ENCODE results near the gene CUEDC1.

The CUEDC1 gene

DNA sequence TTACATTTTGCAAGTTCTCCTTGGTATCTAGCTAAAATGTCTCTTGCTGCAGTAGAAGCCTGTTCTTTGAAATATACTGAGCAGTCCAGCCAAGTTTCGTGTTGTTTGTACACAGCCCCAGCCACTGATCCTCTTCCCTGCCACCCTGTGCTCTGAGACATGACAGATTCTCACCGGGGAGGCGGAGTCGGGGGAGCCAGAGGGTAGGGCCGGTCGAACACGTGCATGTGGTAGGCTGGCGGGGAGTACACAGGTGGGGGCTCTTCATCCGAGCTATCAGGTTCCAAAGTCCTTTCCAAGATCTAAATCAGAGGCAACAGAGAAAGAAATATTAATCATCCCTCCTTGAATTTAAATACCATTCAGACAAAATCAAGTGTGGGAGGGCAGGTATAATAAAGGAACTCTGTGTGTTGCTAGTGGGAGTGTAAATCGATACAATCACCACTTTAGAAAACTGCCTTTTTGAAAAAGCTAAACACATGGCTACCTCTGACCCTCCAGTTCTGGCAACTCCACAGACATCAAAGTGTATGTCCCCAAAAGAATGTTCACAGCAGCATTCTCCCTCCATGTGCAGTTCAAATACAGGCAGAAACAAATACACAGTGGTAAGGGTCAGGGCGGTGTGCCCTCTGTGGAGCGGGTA is 75.7 kb downstream of the CUEDC1 start:
- Histone ChIP-seq H3K9me3 (ENCODE audit: control insufficient read depth in 5 of 5, low read length in 5 of 5) (no peaks in the 10 kb centered on the region), H3K4me3 (ENCODE audit: low read depth in 1 of 5, low read length in 5 of 5) (no peak overlapping the region), H3K27ac (ENCODE audit: low read depth, low read length) (no peak overlapping the region), H3K4me1 (ENCODE audit: control insufficient read depth in 5 of 5, insufficient read depth in 5 of 5, low read length in 5 of 5) (peaks cover 20 to 47% (median 42%) of the 10 kb centered on the region in 5 donors), H3K36me3 (ENCODE audit: control insufficient read depth in 5 of 5, insufficient read depth in 5 of 5, low read length in 5 of 5) (peaks cover 0 to 54% (median 26%) of the 10 kb centered on the region in 5 donors), H3K27me3 (ENCODE audit: control insufficient read depth in 5 of 5, insufficient read depth in 4 of 5, low read length in 5 of 5) (no peaks in the 10 kb centered on the region), H3K9ac (ENCODE audit: low read length in 5 of 5) (no peak overlapping the region)

DNA sequence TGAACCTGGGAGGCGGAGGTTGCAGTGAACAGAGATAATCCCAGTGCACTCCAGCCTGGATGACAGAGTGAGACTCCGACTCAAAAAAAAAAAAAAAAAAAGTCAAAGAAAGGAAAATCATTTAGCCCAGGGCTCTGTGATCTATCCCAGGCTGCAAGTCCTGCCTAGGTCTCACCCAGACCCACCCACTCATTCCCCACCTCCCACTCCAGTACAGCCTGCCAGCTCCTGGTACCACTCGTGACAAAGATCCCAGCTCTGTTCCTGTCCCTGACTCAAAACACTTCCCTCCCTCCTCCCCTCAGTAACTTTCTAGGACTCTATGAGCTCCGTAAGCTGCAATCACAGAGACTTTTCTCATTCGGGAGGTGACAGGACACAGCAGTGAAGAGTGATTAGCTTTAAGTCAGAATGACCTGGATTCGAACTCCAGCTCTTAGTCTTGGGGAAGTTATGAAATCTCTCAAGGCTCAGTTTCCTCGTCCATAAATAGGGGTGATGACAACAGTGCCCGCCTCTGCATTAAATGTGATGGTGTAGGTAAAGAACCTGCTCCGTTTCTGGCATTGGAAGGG is 77.3 kb downstream of the CUEDC1 start:
- Histone ChIP-seq H3K4me3 (ENCODE audit: low read depth in 1 of 5, low read length in 5 of 5) (no peak overlapping the region), H3K27ac (ENCODE audit: low read depth, low read length) (no peak overlapping the region), H3K36me3 (ENCODE audit: control insufficient read depth in 5 of 5, insufficient read depth in 5 of 5, low read length in 5 of 5) (peaks cover 0 to 48% (median 21%) of the 10 kb centered on the region in 5 donors), H3K9ac (ENCODE audit: low read length in 5 of 5) (no peak overlapping the region), H3K4me1 (ENCODE audit: control insufficient read depth in 5 of 5, insufficient read depth in 5 of 5, low read length in 5 of 5) (peaks cover 31 to 63% (median 58%) of the 10 kb centered on the region in 5 donors), H3K27me3 (ENCODE audit: control insufficient read depth in 5 of 5, insufficient read depth in 4 of 5, low read length in 5 of 5) (no peaks in the 10 kb centered on the region), H3K9me3 (ENCODE audit: control insufficient read depth in 5 of 5, low read length in 5 of 5) (no peaks in the 10 kb centered on the region)

DNA sequence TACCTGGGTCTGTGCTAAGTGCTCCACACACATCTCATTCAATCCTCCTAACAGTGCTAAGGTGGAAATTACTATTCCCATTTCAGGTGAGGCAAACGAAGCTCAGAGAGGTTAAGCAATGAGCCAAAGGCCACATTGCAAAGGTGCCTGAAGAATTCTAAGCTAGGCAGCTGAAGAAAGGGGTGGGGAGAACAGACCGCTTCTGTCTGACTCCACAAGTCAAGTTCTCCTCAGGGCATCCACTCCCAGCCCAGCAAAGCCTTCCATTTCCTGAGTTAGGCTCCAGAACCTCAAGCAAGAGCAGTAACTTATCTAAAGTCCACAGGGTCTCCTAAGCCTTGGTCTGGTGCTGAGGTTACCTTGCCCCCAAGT is 78.4 kb downstream of the CUEDC1 start:
- no peaks in the 10 kb centered on the region for H3K9me3 ChIP-seq (ENCODE audit: control insufficient read depth in 5 of 5, low read length in 5 of 5)
- H3K4me3 ChIP-seq (ENCODE audit: low read depth in 1 of 5, low read length in 5 of 5) = no peak overlapping the region
- no peaks in the 10 kb centered on the region for H3K27me3 ChIP-seq (ENCODE audit: control insufficient read depth in 5 of 5, insufficient read depth in 4 of 5, low read length in 5 of 5)
- peaks cover 33 to 68% (median 64%) of the 10 kb centered on the region in 5 donors for H3K4me1 ChIP-seq (ENCODE audit: control insufficient read depth in 5 of 5, insufficient read depth in 5 of 5, low read length in 5 of 5)
- peaks cover 0 to 57% (median 32%) of the 10 kb centered on the region in 5 donors for H3K36me3 ChIP-seq (ENCODE audit: control insufficient read depth in 5 of 5, insufficient read depth in 5 of 5, low read length in 5 of 5)
- no peak overlapping the region for H3K27ac ChIP-seq (ENCODE audit: low read depth, low read length)
- no peak overlapping the region for H3K9ac ChIP-seq (ENCODE audit: low read length in 5 of 5)

DNA sequence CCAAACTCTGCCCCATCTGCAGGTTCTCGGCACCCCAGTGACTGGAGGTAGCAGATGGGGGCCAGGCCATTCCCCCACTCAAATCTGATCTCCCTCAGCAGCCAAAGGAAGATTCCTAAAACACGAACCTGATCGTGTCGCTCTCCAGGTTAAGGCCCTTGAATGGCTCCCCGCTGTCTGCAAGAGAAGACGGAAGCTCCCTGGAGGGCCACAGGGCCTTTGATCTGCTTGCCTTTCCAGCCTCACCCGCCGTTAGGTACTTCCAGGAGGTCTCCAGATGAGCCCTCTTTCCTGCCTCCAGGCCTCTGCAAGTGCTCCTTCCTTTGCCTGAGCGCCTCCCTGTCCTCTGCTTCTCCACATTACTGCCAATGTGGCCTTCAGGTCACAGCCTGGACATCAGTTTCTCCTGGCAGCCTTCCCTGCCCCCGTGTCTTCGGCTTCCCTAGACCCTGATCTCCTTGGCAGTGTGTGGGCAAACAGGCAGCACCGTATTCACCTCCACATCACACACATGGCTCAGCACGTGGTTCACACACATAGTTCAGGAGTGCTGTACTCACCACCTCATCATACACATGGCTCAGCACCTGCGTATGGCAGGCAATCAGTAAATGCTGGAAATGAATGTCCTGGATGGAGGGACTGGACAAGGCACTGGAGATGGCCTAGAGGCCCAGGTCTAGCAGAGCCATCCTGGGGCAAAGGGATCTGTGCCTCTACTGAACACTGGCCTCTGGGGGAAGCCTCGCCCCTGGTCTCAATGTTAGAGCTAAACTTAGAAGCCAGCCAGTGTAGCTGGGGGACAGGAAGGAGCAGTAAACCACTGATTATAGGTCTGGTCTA is 79.0 kb downstream of the CUEDC1 start:
- Histone ChIP-seq H3K4me3 (ENCODE audit: low read depth in 1 of 5, low read length in 5 of 5) (no peak overlapping the region), H3K4me1 (ENCODE audit: control insufficient read depth in 5 of 5, insufficient read depth in 5 of 5, low read length in 5 of 5) (peaks cover 28 to 63% (median 58%) of the 10 kb centered on the region in 5 donors), H3K27me3 (ENCODE audit: control insufficient read depth in 5 of 5, insufficient read depth in 4 of 5, low read length in 5 of 5) (no peaks in the 10 kb centered on the region), H3K36me3 (ENCODE audit: control insufficient read depth in 5 of 5, insufficient read depth in 5 of 5, low read length in 5 of 5) (peaks cover 0 to 59% (median 33%) of the 10 kb centered on the region in 5 donors), H3K27ac (ENCODE audit: low read depth, low read length) (peak overlapping the region; percentile 85), H3K9me3 (ENCODE audit: control insufficient read depth in 5 of 5, low read length in 5 of 5) (no peaks in the 10 kb centered on the region), H3K9ac (ENCODE audit: low read length in 5 of 5) (no peak overlapping the region)

DNA sequence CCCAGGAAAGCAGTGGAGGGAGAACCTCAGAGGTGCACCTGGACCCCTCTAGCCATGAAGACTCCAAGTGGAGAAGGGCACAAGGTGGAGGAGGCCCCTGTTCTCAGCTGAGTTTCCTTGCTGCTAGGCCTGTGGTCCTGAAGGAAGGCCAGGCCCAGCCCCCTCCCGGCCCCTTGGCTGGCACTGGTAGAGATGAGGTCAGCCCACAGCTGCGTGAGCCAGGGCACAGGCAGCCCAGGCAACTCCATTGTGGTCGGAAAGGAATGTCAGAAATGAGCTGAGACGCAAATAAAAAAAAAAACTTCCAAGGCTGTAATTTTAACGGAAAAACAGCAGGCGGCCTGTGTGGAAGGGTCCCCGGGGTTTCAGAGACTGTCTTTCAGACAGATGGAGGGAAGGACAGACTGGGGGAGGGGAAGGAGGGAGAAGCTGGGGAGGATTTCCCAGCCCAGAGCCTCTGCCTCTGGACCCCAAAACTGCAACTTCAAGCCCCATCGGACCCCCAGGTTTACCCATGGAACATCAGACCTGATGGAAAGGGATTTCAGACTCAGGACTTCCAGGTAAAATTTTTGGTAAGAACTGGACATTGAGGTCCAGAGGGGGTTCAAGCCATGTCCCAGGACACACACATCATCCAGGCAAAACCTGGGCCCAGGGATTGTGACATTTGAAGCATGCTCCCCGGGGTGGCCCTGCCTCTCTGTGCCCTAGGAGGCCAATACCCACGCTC is 79.8 kb downstream of the CUEDC1 start:
- Histone ChIP-seq H3K9ac (ENCODE audit: low read length in 5 of 5) (peak overlapping the region in 2 of 5 donors; percentile 41 to 48), H3K4me1 (ENCODE audit: control insufficient read depth in 5 of 5, insufficient read depth in 5 of 5, low read length in 5 of 5) (peaks cover 23 to 59% (median 50%) of the 10 kb centered on the region in 5 donors)

DNA sequence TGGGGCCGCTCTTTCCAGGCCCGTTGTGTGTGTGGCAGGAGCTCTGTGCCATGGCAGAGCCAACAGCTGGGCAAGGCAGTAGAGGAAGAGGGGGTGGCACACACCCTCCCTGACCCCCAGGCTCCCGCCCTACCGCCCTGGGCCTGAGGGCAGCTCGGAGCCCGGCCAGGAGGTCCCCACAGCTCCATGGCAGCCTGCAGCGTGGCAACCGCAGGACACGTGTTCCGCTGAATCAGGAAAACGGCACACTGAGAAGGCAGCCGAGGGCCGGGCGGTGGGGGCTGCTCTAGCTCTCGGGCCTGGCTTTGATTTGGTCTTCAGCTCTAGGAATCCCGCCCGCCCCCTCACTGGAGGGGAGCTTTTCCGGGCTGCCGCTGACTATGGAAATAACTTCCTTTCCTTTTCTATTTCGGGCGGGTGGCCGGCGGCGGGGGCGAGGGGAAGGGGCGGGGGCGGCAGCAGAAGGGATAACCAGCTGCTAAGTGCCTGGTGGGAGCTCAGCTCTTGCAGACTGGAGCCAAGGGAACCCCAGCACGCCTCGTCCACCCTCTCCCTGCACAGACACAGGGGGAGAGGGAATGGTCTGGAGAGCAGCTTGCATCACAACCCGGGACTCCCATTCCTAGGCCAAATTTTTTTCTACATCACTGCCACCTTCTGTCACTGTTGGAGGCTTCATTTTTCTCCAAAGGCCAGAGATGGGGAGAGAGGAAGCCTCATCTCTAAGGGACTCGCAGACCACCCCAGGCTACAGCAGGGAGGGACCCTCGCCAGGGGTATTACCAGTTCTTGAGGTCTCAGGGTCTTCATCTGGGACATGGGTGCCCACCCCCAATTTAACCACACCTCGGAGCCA is 80.5 kb downstream of the CUEDC1 start:
- Histone ChIP-seq H3K36me3 (ENCODE audit: control insufficient read depth in 5 of 5, insufficient read depth in 5 of 5, low read length in 5 of 5) (peaks cover 0 to 62% (median 38%) of the 10 kb centered on the region in 5 donors), H3K9ac (ENCODE audit: low read length in 5 of 5) (peak overlapping the region in 4 of 5 donors; percentile 29 to 64 (median 44)), H3K4me3 (ENCODE audit: low read depth in 1 of 5, low read length in 5 of 5) (peak overlapping the region in 4 of 5 donors; percentile 17 to 46 (median 32)), H3K27me3 (ENCODE audit: control insufficient read depth in 5 of 5, insufficient read depth in 4 of 5, low read length in 5 of 5) (no peaks in the 10 kb centered on the region), H3K4me1 (ENCODE audit: control insufficient read depth in 5 of 5, insufficient read depth in 5 of 5, low read length in 5 of 5) (peaks cover 23 to 67% (median 53%) of the 10 kb centered on the region in 5 donors), H3K9me3 (ENCODE audit: control insufficient read depth in 5 of 5, low read length in 5 of 5) (no peaks in the 10 kb centered on the region), H3K27ac (ENCODE audit: low read depth, low read length) (peak overlapping the region; percentile 85)

More for the DNA sequence above, 79.8 kb downstream of the CUEDC1 start:
- H3K27ac ChIP-seq (ENCODE audit: low read depth, low read length) = peak overlapping the region; percentile 85
- peak overlapping the region in 3 of 5 donors; percentile 1 to 46 (median 17) for H3K4me3 ChIP-seq (ENCODE audit: low read depth in 1 of 5, low read length in 5 of 5)
- no peaks in the 10 kb centered on the region for H3K27me3 ChIP-seq (ENCODE audit: control insufficient read depth in 5 of 5, insufficient read depth in 4 of 5, low read length in 5 of 5)
- peaks cover 0 to 63% (median 38%) of the 10 kb centered on the region in 5 donors for H3K36me3 ChIP-seq (ENCODE audit: control insufficient read depth in 5 of 5, insufficient read depth in 5 of 5, low read length in 5 of 5)
- H3K9me3 ChIP-seq (ENCODE audit: control insufficient read depth in 5 of 5, low read length in 5 of 5) = no peaks in the 10 kb centered on the region

DNA sequence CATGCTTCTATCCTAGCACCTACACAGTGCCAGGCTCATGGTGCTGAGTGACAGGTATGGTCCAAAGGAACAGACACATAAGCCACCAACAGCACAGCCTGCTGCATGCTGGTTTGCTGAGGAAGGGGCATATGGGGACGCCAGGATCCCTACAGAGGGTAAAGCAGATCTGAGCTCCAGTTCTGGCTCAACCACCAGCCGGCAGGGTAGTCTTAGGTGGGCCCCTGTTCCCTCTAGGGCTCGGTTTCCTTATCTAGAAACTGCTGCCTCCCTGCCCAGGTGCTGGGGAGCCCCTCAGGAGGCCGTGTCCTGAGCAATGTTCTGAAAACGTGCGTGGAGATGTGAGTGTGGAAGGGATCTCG is 81.2 kb downstream of the CUEDC1 start:
- peak overlapping the region in 3 of 5 donors; percentile 25 to 46 (median 38) for H3K4me3 ChIP-seq (ENCODE audit: low read depth in 1 of 5, low read length in 5 of 5)
- no peaks in the 10 kb centered on the region for H3K27me3 ChIP-seq (ENCODE audit: control insufficient read depth in 5 of 5, insufficient read depth in 4 of 5, low read length in 5 of 5)
- H3K27ac ChIP-seq (ENCODE audit: low read depth, low read length) = peak overlapping the region; percentile 85
- H3K36me3 ChIP-seq (ENCODE audit: control insufficient read depth in 5 of 5, insufficient read depth in 5 of 5, low read length in 5 of 5) = peaks cover 0 to 61% (median 34%) of the 10 kb centered on the region in 5 donors
- no peaks in the 10 kb centered on the region for H3K9me3 ChIP-seq (ENCODE audit: control insufficient read depth in 5 of 5, low read length in 5 of 5)
- H3K4me1 ChIP-seq (ENCODE audit: control insufficient read depth in 5 of 5, insufficient read depth in 5 of 5, low read length in 5 of 5) = peaks cover 26 to 74% (median 59%) of the 10 kb centered on the region in 5 donors
- H3K9ac ChIP-seq (ENCODE audit: low read length in 5 of 5) = peak overlapping the region in 3 of 5 donors; percentile 26 to 64 (median 29)

DNA sequence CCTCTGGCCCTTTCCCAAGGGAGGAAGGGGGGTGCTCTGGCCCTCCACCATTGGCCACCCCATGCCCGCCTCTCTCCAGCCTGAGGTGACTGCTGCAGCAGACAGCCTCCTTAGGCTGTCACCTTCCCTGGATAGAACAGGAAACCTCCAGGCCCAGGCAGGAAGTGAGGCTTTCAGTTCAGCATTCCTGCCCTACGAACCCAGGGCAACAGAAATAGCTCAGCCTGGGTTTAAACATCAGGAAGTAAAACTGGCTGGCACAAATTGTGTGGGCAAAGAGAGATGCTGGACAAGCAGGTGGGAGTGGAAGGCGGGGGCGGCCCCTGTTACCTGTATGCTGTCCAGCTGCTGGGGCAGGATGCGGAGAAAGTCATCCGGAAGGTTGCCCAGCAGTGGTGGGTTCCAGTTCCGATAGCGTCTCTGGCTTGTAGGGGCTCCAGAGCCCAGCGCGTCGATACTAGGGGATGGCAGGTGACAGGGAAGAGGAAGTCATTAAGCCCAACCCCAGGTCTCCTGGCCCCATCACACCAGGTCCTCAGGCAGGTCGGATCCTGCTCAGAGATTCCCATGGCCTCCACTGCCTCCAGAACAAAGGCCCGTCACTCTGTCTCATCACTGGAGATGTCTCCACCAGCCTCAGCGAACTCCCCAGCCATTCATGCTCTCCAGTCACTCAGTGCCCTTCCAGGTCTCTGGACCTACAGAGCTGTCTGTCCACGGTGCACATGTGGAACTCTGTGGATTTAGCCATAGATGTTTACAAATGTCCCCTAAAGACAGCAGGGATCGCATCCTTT is 81.8 kb downstream of the CUEDC1 start:
- H3K4me1 ChIP-seq (ENCODE audit: control insufficient read depth in 5 of 5, insufficient read depth in 5 of 5, low read length in 5 of 5) = peaks cover 30 to 79% (median 65%) of the 10 kb centered on the region in 5 donors
- H3K9ac ChIP-seq (ENCODE audit: low read length in 5 of 5) = peak overlapping the region in 1 of 5 donors; percentile 26
- H3K27ac ChIP-seq (ENCODE audit: low read depth, low read length) = peak overlapping the region; percentile 85
- H3K36me3 ChIP-seq (ENCODE audit: control insufficient read depth in 5 of 5, insufficient read depth in 5 of 5, low read length in 5 of 5) = peaks cover 0 to 57% (median 32%) of the 10 kb centered on the region in 5 donors
- peak overlapping the region in 1 of 5 donors; percentile 46 for H3K4me3 ChIP-seq (ENCODE audit: low read depth in 1 of 5, low read length in 5 of 5)
- H3K27me3 ChIP-seq (ENCODE audit: control insufficient read depth in 5 of 5, insufficient read depth in 4 of 5, low read length in 5 of 5) = no peaks in the 10 kb centered on the region
- no peaks in the 10 kb centered on the region for H3K9me3 ChIP-seq (ENCODE audit: control insufficient read depth in 5 of 5, low read length in 5 of 5)
